ENCODE data around the gene GATD1.

- TF ChIP-seq CTCF (IDR thresholded peaks at IDR 0.05): no peak
- TF ChIP-seq POLR2A (IDR thresholded peaks at IDR 0.05): no peak
Observed at GRCh38 chr11:790721-791564, 13.7 kb upstream of the GATD1 start.
